Esophagus squamous epithelium (tissue), 4 donors: ENCODE measurements around the gene CLSTN2.

ENCODE experiments used
- POLR2A ChIP-seq, 4 donors: fragments of 450-650 bp; IDR thresholded peaks; one replicate each; pipeline ENCODE4 v1.6.1; 2017; ENCODE audit warnings: antibody characterized with exemption in 4 of 4, mild to moderate bottlenecking in 4 of 4, moderate library complexity in 3 of 4
- TF ChIP-seq, protein P1 (sequence below), 6 experiments: fragments of 450-650 bp in 4 of 6; fragments of 200-600 bp in 2 of 6; sonication (generic) in 2 of 6; IDR thresholded peaks; one replicate each; pipeline ENCODE4 v1.5.1; 2016 to 2019; ENCODE audit warnings: antibody characterized with exemption in 6 of 6, mild to moderate bottlenecking in 4 of 6, moderate library complexity in 4 of 6

DNA sequence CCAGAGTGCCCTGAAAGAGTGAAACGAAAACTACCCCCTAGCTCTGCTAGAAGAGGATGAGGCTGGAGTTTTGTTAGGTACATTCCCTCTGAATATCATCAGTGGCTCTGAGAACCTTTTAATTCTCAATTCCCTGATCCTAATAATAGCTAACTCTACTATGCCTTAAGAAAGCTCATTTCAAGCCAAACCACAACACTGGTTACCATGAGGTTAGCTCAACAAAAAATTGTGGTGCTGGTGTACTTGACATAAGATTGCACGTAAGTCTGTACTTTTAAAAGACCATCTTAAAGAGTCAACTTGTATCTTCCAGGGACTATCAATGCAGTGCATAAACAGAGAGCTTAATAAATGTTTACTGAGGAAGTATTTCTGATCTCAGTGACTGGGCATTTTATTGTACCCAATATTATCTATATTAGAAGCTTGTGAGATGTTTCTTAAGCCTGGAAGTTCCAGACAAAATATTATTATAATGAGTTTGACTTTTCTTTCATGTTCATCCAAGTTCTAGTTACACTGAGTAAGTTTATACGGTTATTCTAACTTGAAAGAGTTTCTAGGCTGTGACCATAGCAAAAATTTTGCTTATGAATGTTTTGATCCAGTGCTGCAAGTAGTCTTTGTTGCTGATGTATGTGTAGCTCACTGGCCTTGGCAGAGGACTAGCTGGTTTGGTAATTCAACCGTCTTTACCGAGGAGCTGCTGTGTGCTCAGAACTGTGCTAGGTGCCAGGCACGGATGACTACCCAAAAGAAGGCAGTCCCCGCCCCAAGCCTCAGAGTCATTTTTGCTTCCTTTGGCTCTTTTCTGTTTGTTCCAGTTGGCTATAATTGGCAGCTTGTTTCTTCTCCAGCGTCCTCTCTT lies 408.5 kb downstream of the CLSTN2 start:
- no peak for TF ChIP-seq POLR2A (IDR thresholded peaks at IDR 0.05)
- TF ChIP-seq, protein P1, sequence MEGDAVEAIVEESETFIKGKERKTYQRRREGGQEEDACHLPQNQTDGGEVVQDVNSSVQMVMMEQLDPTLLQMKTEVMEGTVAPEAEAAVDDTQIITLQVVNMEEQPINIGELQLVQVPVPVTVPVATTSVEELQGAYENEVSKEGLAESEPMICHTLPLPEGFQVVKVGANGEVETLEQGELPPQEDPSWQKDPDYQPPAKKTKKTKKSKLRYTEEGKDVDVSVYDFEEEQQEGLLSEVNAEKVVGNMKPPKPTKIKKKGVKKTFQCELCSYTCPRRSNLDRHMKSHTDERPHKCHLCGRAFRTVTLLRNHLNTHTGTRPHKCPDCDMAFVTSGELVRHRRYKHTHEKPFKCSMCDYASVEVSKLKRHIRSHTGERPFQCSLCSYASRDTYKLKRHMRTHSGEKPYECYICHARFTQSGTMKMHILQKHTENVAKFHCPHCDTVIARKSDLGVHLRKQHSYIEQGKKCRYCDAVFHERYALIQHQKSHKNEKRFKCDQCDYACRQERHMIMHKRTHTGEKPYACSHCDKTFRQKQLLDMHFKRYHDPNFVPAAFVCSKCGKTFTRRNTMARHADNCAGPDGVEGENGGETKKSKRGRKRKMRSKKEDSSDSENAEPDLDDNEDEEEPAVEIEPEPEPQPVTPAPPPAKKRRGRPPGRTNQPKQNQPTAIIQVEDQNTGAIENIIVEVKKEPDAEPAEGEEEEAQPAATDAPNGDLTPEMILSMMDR (IDR thresholded peaks at IDR 0.05), result no peak
